CD4-positive, alpha-beta T cell treated with Interleukin-1 beta for 1 hour (primary cell): ENCODE measurements around the gene RAI14.
"Not testable (repeated sequence)": the region's sequence is repeated elsewhere in the genome, so short reads cannot be mapped to it uniquely, and the experiment has no call there.

Experiments used
- DNase-seq, 2 donors: peaks; one replicate each; pipeline ENCODE4 v3.0.0-alpha.2; 2020 to 2022

The RAI14 gene

GRCh38 chr5:34701442-34701841 lies 45.3 kb downstream of the RAI14 start:
- DNase-seq: not testable (repeated sequence)

- DNase-seq: no peak
Measured at GRCh38 chr5:34703767-34704713, 47.9 kb downstream of the RAI14 start.

- no peak for DNase-seq
Measured at GRCh38 chr5:34706084-34706483, 50.0 kb downstream of the RAI14 start.

- no peak for DNase-seq
Measured at GRCh38 chr5:34707451-34708107, 51.5 kb downstream of the RAI14 start.

GRCh38 chr5:34708777-34709176 lies 52.6 kb downstream of the RAI14 start:
- DNase-seq: no peak

GRCh38 chr5:34709861-34710673 lies 53.9 kb downstream of the RAI14 start:
- no peak for DNase-seq

GRCh38 chr5:34712565-34712964 lies 56.4 kb downstream of the RAI14 start:
- no peak for DNase-seq

GRCh38 chr5:34715711-34716110 lies 59.6 kb downstream of the RAI14 start:
- DNase-seq: no peak

GRCh38 chr5:34716986-34717385 lies 60.9 kb downstream of the RAI14 start:
- DNase-seq: no peak

- no peak for DNase-seq
Measured at GRCh38 chr5:34717426-34718327, 61.5 kb downstream of the RAI14 start.

GRCh38 chr5:34718516-34718915 lies 62.4 kb downstream of the RAI14 start:
- DNase-seq: no peak

- no peak for DNase-seq
Measured at GRCh38 chr5:34719029-34719428, 62.9 kb downstream of the RAI14 start.

GRCh38 chr5:34721327-34721726 lies 65.2 kb downstream of the RAI14 start:
- no peak for DNase-seq

- DNase-seq: no peak
Measured at GRCh38 chr5:34722183-34722582, 66.1 kb downstream of the RAI14 start.

- no peak for DNase-seq
Measured at GRCh38 chr5:34724741-34725140, 68.6 kb downstream of the RAI14 start.

GRCh38 chr5:34727166-34727749 lies 71.1 kb downstream of the RAI14 start:
- not testable (repeated sequence) for DNase-seq

GRCh38 chr5:34728236-34728635 lies 72.1 kb downstream of the RAI14 start:
- no peak for DNase-seq

GRCh38 chr5:34731435-34732232 lies 75.5 kb downstream of the RAI14 start:
- no peak for DNase-seq

GRCh38 chr5:34734326-34734725 lies 78.2 kb downstream of the RAI14 start:
- no peak for DNase-seq

- no peak for DNase-seq
Measured at GRCh38 chr5:34735491-34736426, 79.6 kb downstream of the RAI14 start.
